Right atrium auricular region (tissue), 2 donors: ENCODE results near the gene RAB44. TPM values are rescaled to one million over a fixed set of nuclear protein-coding genes. Genes with fewer than 3 reads are reported as not detected.

ENCODE experiments used
- DNase-seq: peaks from one replicate; pipeline ENCODE4 v3.0.0-alpha.2; 2019; ENCODE audit warnings: low spot score
- H3K27ac ChIP-seq, 2 donors: fragments of 200-600 bp; sonication (generic); 1 replicate in 1 of 2; 2 replicates in 1 of 2; pipeline ENCODE4 v1.5.1; 2016 to 2019
- H3K27me3 ChIP-seq, 2 donors: fragments of 200-600 bp; sonication (generic); one replicate each; pipeline versions ENCODE4 v1.5.1 to v1.6.0; 2017 to 2019
- H3K36me3 ChIP-seq: fragments of 200-600 bp; sonication (generic); one replicate; pipeline ENCODE4 v1.5.1; 2016
- H3K4me1 ChIP-seq, 2 donors: fragments of 200-600 bp; sonication (generic); one replicate each; pipeline versions ENCODE4 v1.5.1 to v1.6.0; 2017 to 2019
- H3K4me3 ChIP-seq, 2 donors: fragments of 200-600 bp; sonication (generic); 1 replicate in 1 of 2; 2 replicates in 1 of 2; pipeline ENCODE4 v1.5.1; 2017 to 2019; ENCODE audit warnings: mild to moderate bottlenecking in 1 of 2, moderate library complexity in 1 of 2
- H3K9me3 ChIP-seq, 2 donors: fragments of 200-600 bp; sonication (generic); one replicate each; pipeline ENCODE4 v1.5.1; 2019
- CTCF ChIP-seq, 2 donors: fragments of 200-600 bp; sonication (generic); IDR thresholded peaks; one replicate each; pipeline ENCODE4 v1.5.1; 2019; ENCODE audit warnings: antibody characterized with exemption in 2 of 2
- total RNA-seq, 2 donors: library from RNA; depleted of rRNA; stranded (reverse); fragments of >200 nt; gene quantifications; one replicate each; pipeline ENCODE4 v1.1.0, GENCODE V29; 2016

RAB44 gene
- total RNA-seq, 2 donors from 2014 or later: 0.12 TPM; not detected in 1

- no peak overlapping the region for H3K27ac ChIP-seq
- H3K36me3 ChIP-seq: peaks cover 56% of the 10 kb centered on the region
- no peaks in the 10 kb centered on the region for H3K27me3 ChIP-seq
- TF ChIP-seq CTCF (IDR thresholded peaks at IDR 0.05): no peak
- H3K4me1 ChIP-seq: peaks cover 0 to 49% of the 10 kb centered on the region in 2 donors
- H3K9me3 ChIP-seq: no peaks in the 10 kb centered on the region
- no peak for DNase-seq
- H3K4me3 ChIP-seq: no peak overlapping the region
Measured at GRCh38 chr6:36683656-36684446, 13.8 kb upstream of the RAB44 start.

- Histone ChIP-seq H3K27me3 (no peaks in the 10 kb centered on the region), H3K4me3 (no peak overlapping the region), H3K36me3 (peaks cover 56% of the 10 kb centered on the region), H3K9me3 (no peaks in the 10 kb centered on the region), H3K27ac (no peak overlapping the region), H3K4me1 (peaks cover 0 to 49% of the 10 kb centered on the region in 2 donors)
- TF ChIP-seq CTCF (IDR thresholded peaks at IDR 0.05): no peak
- no peak for DNase-seq
Measured at GRCh38 chr6:36684447-36684812, 13.2 kb upstream of the RAB44 start.

- TF ChIP-seq CTCF (IDR thresholded peaks at IDR 0.05): no peak
- H3K4me1 ChIP-seq: peaks cover 0 to 49% of the 10 kb centered on the region in 2 donors
- H3K9me3 ChIP-seq: no peaks in the 10 kb centered on the region
- DNase-seq: no peak
- peaks cover 56% of the 10 kb centered on the region for H3K36me3 ChIP-seq
- no peak overlapping the region for H3K27ac ChIP-seq
- H3K4me3 ChIP-seq: no peak overlapping the region
- H3K27me3 ChIP-seq: no peaks in the 10 kb centered on the region
Measured at GRCh38 chr6:36685166-36685924, 12.3 kb upstream of the RAB44 start.

GRCh38 chr6:36685926-36686667, 11.5 kb upstream of the RAB44 start:
- peak; percentile 73 for DNase-seq
- peaks cover 0 to 43% of the 10 kb centered on the region in 2 donors for H3K4me1 ChIP-seq
- no peaks in the 10 kb centered on the region for H3K27me3 ChIP-seq
- no peak overlapping the region for H3K4me3 ChIP-seq
- no peaks in the 10 kb centered on the region for H3K9me3 ChIP-seq
- no peak for TF ChIP-seq CTCF (IDR thresholded peaks at IDR 0.05)
- H3K27ac ChIP-seq: no peak overlapping the region
- peaks cover 56% of the 10 kb centered on the region for H3K36me3 ChIP-seq

- TF ChIP-seq CTCF (IDR thresholded peaks at IDR 0.05): no peak
- DNase-seq: no peak
- Histone ChIP-seq H3K9me3 (no peaks in the 10 kb centered on the region), H3K4me1 (peaks cover 0 to 43% of the 10 kb centered on the region in 2 donors), H3K36me3 (peaks cover 56% of the 10 kb centered on the region), H3K27me3 (no peaks in the 10 kb centered on the region), H3K27ac (no peak overlapping the region), H3K4me3 (no peak overlapping the region)
Measured at GRCh38 chr6:36686668-36687513, 10.7 kb upstream of the RAB44 start.
